Pancreas (tissue), 10 donors: ENCODE results near the gene NCS1. TPM values are rescaled to one million over a fixed set of nuclear protein-coding genes. Genes with fewer than 3 reads are reported as not detected.
A peak's percentile ranks its signal among the peaks of the same experiment; 100 is the strongest.

Source experiments
- ATAC-seq, 4 donors: fragments of 200-7000 bp; cut with Tn5 transposase; one replicate each; pipeline versions ENCODE4 v1.8.0 to v1.9.1; 2020; ENCODE audit warnings: mild to moderate bottlenecking in 4 of 4, moderate library complexity in 4 of 4
- DNase-seq, 6 donors: peaks; one replicate each; pipeline ENCODE4 v3.0.0-alpha.2; 2020
- FAIRE-seq: peaks from 2 replicates; lab custom pipeline; 2012; peaks lifted over from hg19 to GRCh38; lab: Jason Lieb, UNC
- H3K27ac ChIP-seq, 4 donors: fragments of 200-600 bp; sonication (generic); 1 replicate in 3 of 4; 2 replicates in 1 of 4; pipeline versions ENCODE4 v1.5.0 to v1.8.0; 2020
- H3K27me3 ChIP-seq, 4 donors: fragments of 200-600 bp; one replicate each; pipeline ENCODE4 v1.8.0; 2021
- H3K36me3 ChIP-seq, 3 donors: fragments of 200-600 bp; sonication (generic) in 1 of 3; one replicate each; pipeline versions ENCODE4 v1.5.0 to v1.8.0; 2020 to 2021
- H3K4me1 ChIP-seq, 3 donors: fragments of 200-600 bp; one replicate each; pipeline ENCODE4 v1.8.0; 2021
- H3K4me3 ChIP-seq, 4 donors: fragments of 200-600 bp; sonication (generic) in 2 of 4; one replicate each; pipeline versions ENCODE4 v1.5.0 to v1.8.0; 2020 to 2021
- H3K9me3 ChIP-seq, 4 donors: fragments of 200-600 bp; one replicate each; pipeline ENCODE4 v1.8.0; 2021
- WGBS, 2 donors: extraction: QIAGEN DNeasy Blood & Tissue Kit; methylation state at CpG; one replicate each; pipeline ENCODE4 v1.1.7; 2013; 5-methylcytosine and 5-hydroxymethylcytosine counted together
- intact Hi-C, 3 donors: fragments of 100-400 bp; cut with DNase I; formaldehyde crosslinking; loops; one replicate each; pipeline versions ENCODE4 v1.11.1 to v1.14.2; 2022
- polyA plus RNA-seq, 2 donors: library from polyadenylated mRNA; stranded (reverse); fragments of 200-250 nt; gene quantifications; one replicate each; pipeline ENCODE4 v1.2.3, GENCODE V29; 2013
- total RNA-seq, 6 donors: library from RNA; stranded (reverse); fragmentation: NEBNext Ultra II Directional in 4 of 6; extraction: Animal tissue kit (Norgen Biotek cat#: 25700) in 4 of 6; gene quantifications; one replicate each; pipeline versions ENCODE4 v1.2.1 to v1.2.4, GENCODE V29; 2021 to 2023
- TF ChIP-seq, protein P1 (sequence below), 4 donors: fragments of 200-600 bp; sonication (generic) in 3 of 4; IDR thresholded peaks; one replicate each; pipeline versions ENCODE4 v1.5.0 to v1.8.0; 2021; ENCODE audit warnings: antibody characterized with exemption in 4 of 4
- donor health status: healthy with polysubstance abuse.
- donor health status: DM: no; HTN: no; CAD: no; lungs with moderate emphysema.
- donor health status: DM: no; HTN: no; CAD: no.
- donor health status: control.
- donor health status: control.
- donor health status: Bipolar disorder and iron deficiency.
- donor health status: DM: yes; HTN: yes; CAD: no.
- donor health status: DM: no; HTN: no; CAD: no.
- donor health status: DM: no; HTN: no; CAD: no.
- donor health status: DM: yes; HTN: yes; CAD: no.

The NCS1 gene
- total and polyA plus RNA-seq, 8 donors, result 3.0 to 8.6 (median 4.9) TPM

DNA sequence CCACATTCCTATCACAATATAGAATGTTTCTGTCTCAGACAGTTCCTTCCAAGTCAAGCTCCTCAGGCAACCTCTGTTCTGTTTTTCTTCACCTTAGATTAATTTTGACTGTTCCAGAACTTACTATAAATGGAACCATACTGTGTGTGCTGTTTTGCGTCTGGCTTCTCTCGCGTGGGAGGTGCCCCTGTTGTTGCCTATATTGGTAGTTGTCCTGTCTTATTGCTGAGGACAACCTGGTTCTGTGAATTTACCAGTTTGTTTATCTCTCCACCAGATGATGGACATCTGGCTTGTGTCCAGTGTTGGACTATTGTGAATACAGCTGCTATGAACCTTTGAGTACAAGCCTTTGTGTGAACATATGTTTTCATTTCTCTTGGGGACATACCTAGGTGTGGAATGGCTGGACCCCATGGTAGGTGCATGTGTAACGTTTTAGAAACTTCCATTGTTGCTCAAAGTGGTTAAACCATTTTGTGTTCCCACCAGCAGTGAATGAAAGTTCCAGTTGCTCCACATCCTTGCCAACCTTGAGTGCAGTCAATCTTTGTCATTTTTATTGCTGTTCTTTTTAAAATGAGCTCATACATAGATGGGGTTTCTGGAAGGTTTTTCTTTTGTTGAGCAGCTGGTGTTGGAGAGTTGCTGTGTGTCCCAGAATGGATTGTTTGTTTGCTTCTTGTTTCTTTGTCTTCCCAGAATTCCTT, 111.5 kb downstream of the NCS1 start:
- TF ChIP-seq, protein P1, sequence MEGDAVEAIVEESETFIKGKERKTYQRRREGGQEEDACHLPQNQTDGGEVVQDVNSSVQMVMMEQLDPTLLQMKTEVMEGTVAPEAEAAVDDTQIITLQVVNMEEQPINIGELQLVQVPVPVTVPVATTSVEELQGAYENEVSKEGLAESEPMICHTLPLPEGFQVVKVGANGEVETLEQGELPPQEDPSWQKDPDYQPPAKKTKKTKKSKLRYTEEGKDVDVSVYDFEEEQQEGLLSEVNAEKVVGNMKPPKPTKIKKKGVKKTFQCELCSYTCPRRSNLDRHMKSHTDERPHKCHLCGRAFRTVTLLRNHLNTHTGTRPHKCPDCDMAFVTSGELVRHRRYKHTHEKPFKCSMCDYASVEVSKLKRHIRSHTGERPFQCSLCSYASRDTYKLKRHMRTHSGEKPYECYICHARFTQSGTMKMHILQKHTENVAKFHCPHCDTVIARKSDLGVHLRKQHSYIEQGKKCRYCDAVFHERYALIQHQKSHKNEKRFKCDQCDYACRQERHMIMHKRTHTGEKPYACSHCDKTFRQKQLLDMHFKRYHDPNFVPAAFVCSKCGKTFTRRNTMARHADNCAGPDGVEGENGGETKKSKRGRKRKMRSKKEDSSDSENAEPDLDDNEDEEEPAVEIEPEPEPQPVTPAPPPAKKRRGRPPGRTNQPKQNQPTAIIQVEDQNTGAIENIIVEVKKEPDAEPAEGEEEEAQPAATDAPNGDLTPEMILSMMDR (IDR thresholded peaks at IDR 0.05), result no peak
- no peaks in the 10 kb centered on the region for H3K36me3 ChIP-seq
- 47 to 69% methylated on average over 4 of the region's 4 CpGs for WGBS, 2 donors

DNA sequence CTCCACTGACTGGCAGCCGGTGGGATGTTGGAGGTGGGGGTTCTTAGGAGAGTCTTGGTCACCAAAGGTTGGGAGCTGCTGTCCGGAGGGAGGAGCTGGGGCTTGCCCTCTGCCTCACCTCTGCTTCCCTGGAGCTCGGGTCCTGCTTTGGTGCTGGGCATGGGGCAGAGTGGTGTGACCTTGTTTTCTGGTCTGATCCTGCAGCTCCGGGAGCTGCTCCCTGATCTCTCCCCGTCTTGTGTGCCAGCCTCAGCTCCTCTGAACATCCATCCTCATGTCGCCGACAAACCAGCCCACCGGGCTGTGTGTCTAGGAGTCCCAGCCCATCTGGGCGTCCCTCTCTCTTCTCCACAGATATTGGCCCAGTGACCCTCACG, 112.0 kb downstream of the NCS1 start:
- TF ChIP-seq, protein P1 (IDR thresholded peaks at IDR 0.05), result no peak
- FAIRE-seq (no peak), DNase-seq (no peak), ATAC-seq (no peak)
- Histone ChIP-seq H3K9me3 (no peaks in the 10 kb centered on the region), H3K4me3 (no peak overlapping the region), H3K4me1 (no peaks in the 10 kb centered on the region), H3K36me3 (no peaks in the 10 kb centered on the region), H3K27me3 (no peaks in the 10 kb centered on the region), H3K27ac (no peak overlapping the region)
- intact Hi-C loops, result no loop called here
- WGBS, 2 donors, result 65 to 71% methylated on average over 10 of the region's 10 CpGs

More for the DNA sequence above, 111.5 kb downstream of the NCS1 start:
- no peak overlapping the region for H3K4me3 ChIP-seq
- H3K27me3 ChIP-seq, result no peaks in the 10 kb centered on the region
- intact Hi-C loops, result no loop called here
- FAIRE-seq (no peak), DNase-seq (no peak), ATAC-seq (peak in 1 of 4 donors; percentile 24)
- no peak overlapping the region for H3K27ac ChIP-seq
- H3K4me1 ChIP-seq, result no peaks in the 10 kb centered on the region
- H3K9me3 ChIP-seq, result no peaks in the 10 kb centered on the region

DNA sequence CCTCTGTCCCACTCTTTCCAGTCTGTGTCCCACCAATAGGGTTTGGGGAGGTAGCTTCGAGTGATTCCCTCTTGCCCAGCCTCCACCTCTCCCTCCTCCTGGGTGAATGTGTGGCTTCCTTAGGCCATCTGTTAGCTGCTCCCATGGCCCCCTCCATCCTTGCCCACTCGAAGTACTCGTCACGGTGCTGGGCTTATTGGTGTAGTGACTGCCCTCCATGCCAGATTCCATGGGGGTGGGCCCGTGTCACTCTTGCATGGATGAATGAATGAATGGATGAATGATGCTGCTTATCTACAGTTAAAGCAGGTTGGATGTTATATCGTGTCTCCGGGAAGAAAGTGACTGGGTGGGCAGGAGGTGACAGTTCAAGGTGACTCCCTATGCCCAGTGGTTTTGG, 112.5 kb downstream of the NCS1 start:
- ATAC-seq, result no peak
- intact Hi-C loops, result no loop called here
- WGBS, 2 donors, result 76 to 83% methylated on average over 7 of the region's 7 CpGs

DNA sequence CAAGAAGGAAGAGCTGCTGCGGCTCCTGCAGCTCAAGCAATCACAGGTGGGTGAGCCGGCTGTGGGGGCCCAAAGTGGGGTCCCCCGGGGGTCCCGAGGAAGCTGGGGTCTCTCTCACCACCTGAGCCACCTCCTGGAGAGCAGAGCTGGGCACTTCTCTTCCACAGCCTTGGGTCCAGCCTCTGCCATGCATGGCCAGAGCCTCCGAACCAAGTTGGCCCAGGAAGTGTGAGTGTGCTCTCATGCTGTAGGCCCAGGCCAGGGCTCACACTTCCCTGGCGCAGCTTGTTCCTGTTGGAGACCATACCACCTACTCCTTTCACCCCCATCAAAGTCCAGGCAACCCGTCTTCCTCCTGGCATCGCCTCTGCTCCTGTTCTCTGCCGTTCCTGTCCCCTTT, 113.1 kb downstream of the NCS1 start:
- DNase-seq, result peak in 1 of 6 donors; percentile 39
- H3K27me3 ChIP-seq, result no peaks in the 10 kb centered on the region
- H3K4me3 ChIP-seq, result no peak overlapping the region
- no peaks in the 10 kb centered on the region for H3K9me3 ChIP-seq
- no peak for ATAC-seq
- no peaks in the 10 kb centered on the region for H3K36me3 ChIP-seq
- TF ChIP-seq, protein P1 (IDR thresholded peaks at IDR 0.05), result no peak
- no peak overlapping the region for H3K27ac ChIP-seq
- intact Hi-C loops, result no loop called here
- no peaks in the 10 kb centered on the region for H3K4me1 ChIP-seq
- 58 to 63% methylated on average over 9 of the region's 9 CpGs for WGBS, 2 donors
- no peak for FAIRE-seq

More for the DNA sequence above, 112.5 kb downstream of the NCS1 start:
- no peaks in the 10 kb centered on the region for H3K36me3 ChIP-seq
- no peak overlapping the region for H3K4me3 ChIP-seq
- no peaks in the 10 kb centered on the region for H3K4me1 ChIP-seq
- no peaks in the 10 kb centered on the region for H3K9me3 ChIP-seq
- DNase-seq (no peak), FAIRE-seq (no peak)
- no peaks in the 10 kb centered on the region for H3K27me3 ChIP-seq
- TF ChIP-seq, protein P1 (IDR thresholded peaks at IDR 0.05), result no peak
- no peak overlapping the region for H3K27ac ChIP-seq

DNA sequence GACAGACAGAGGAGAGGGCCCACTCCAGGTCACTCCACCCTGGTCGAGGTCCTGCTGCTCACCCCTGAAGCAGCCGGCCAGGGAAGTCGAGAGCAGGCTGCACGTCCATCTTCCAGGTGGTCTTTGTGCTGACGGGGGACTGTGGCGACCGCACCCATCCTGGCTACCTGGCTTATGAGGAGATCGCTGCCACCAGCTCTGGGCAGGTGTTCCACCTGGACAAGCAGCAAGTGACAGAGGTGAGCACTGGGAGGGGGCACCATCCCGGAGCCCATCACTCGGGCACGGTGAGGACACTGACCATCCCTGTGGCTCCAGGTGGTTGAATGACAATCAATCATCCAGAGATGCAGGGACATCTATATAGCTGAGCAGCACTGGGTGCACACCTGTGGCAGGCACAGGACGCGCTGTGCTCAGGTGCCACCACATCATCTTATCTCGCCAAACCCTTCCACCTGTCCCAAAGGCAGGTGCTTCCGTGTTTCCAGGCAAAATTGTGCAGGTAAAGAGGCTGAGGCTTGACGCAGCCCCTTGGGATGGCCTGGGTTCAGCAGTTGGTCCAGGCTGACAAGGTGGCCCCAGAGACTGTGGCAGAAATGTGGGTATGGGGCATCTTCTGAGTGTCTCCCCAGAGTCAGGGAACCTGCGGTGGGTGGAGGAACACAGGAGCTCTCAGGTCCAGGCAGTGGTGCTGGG, 114.0 kb downstream of the NCS1 start:
- peak in 1 of 6 donors; percentile 41 for DNase-seq
- H3K27ac ChIP-seq, result no peak overlapping the region
- H3K9me3 ChIP-seq, result no peaks in the 10 kb centered on the region
- no peaks in the 10 kb centered on the region for H3K4me1 ChIP-seq
- no peak for ATAC-seq
- no peaks in the 10 kb centered on the region for H3K27me3 ChIP-seq
- H3K4me3 ChIP-seq, result no peak overlapping the region
- no peak for FAIRE-seq
- intact Hi-C loops, result no loop called here
- WGBS, 2 donors, result 73 to 82% methylated on average over 17 of the region's 17 CpGs
- H3K36me3 ChIP-seq, result no peaks in the 10 kb centered on the region
- TF ChIP-seq, protein P1 (IDR thresholded peaks at IDR 0.05), result no peak
